ENCODE data around the gene FAM120C. TPM values are rescaled to one million over a fixed set of nuclear protein-coding genes. Genes with fewer than 3 reads are reported as not detected.

Gene FAM120C
- total RNA-seq, 4 donors from 2014 or later, result 5.0 to 9.2 (median 6.9) TPM

GRCh38 chrX:54166915-54167314, 16.1 kb downstream of the FAM120C start:
- intact Hi-C loops (cut with DNase I), result no loop called here
- Histone ChIP-seq H3K27ac (no peak overlapping the region), H3K9me3 (no peaks in the 10 kb centered on the region), H3K4me3 (no peak overlapping the region), H3K27me3 (no peaks in the 10 kb centered on the region), H3K4me1 (no peaks in the 10 kb centered on the region), H3K36me3 (no peaks in the 10 kb centered on the region)
- WGBS, 2 donors, result 49 to 57% methylated on average over 4 of the region's 4 CpGs
- TF ChIP-seq POLR2A (IDR thresholded peaks at IDR 0.05), result no peak
- TF ChIP-seq CTCF (IDR thresholded peaks at IDR 0.05), result no peak
- no peak for DNase-seq

GRCh38 chrX:54157561-54157960, 25.5 kb downstream of the FAM120C start:
- peaks cover 0 to 45% (median 0%) of the 10 kb centered on the region in 3 donors for H3K36me3 ChIP-seq
- DNase-seq, result no peak
- no peaks in the 10 kb centered on the region for H3K9me3 ChIP-seq
- no peak overlapping the region for H3K4me3 ChIP-seq
- TF ChIP-seq POLR2A (IDR thresholded peaks at IDR 0.05), result no peak
- no peak for TF ChIP-seq CTCF (IDR thresholded peaks at IDR 0.05)
- H3K27ac ChIP-seq, result no peak overlapping the region
- intact Hi-C loops (cut with DNase I), result no loop called here
- no peaks in the 10 kb centered on the region for H3K27me3 ChIP-seq
- H3K4me1 ChIP-seq, result no peaks in the 10 kb centered on the region

GRCh38 chrX:54134269-54134668, 48.8 kb downstream of the FAM120C start:
- intact Hi-C loops (cut with DNase I), result no loop called here
- no peaks in the 10 kb centered on the region for H3K27me3 ChIP-seq
- H3K27ac ChIP-seq, result no peak overlapping the region
- DNase-seq, result no peak
- H3K4me3 ChIP-seq, result no peak overlapping the region
- H3K36me3 ChIP-seq, result peaks cover 0 to 66% (median 0%) of the 10 kb centered on the region in 3 donors
- H3K4me1 ChIP-seq, result no peaks in the 10 kb centered on the region
- no peaks in the 10 kb centered on the region for H3K9me3 ChIP-seq
- TF ChIP-seq CTCF (IDR thresholded peaks at IDR 0.05) (no peak), POLR2A (IDR thresholded peaks at IDR 0.05) (no peak)
- 57 to 91% methylated on average over 2 of the region's 2 CpGs for WGBS, 2 donors

GRCh38 chrX:54116391-54116790, 66.7 kb downstream of the FAM120C start:
- Histone ChIP-seq H3K9me3 (no peaks in the 10 kb centered on the region), H3K27me3 (no peaks in the 10 kb centered on the region), H3K4me1 (no peaks in the 10 kb centered on the region), H3K36me3 (peaks cover 0 to 5% (median 0%) of the 10 kb centered on the region in 3 donors), H3K27ac (no peak overlapping the region), H3K4me3 (no peak overlapping the region)
- TF ChIP-seq POLR2A (IDR thresholded peaks at IDR 0.05) (no peak), CTCF (IDR thresholded peaks at IDR 0.05) (no peak)
- DNase-seq, result no peak
- intact Hi-C loops (cut with DNase I), result no loop called here
- 71 to 79% methylated on average over 6 to 7 of the region's 7 CpGs for WGBS, 2 donors

GRCh38 chrX:54093571-54093970, 89.5 kb downstream of the FAM120C start:
- peaks cover 0 to 26% (median 0%) of the 10 kb centered on the region in 3 donors for H3K36me3 ChIP-seq
- DNase-seq, result no peak
- H3K27ac ChIP-seq, result no peak overlapping the region
- no peak overlapping the region for H3K4me3 ChIP-seq
- H3K27me3 ChIP-seq, result no peaks in the 10 kb centered on the region
- H3K4me1 ChIP-seq, result no peaks in the 10 kb centered on the region
- no peaks in the 10 kb centered on the region for H3K9me3 ChIP-seq
- 66 to 80% methylated on average over 2 of the region's 2 CpGs for WGBS, 2 donors
- intact Hi-C loops (cut with DNase I), result no loop called here
- TF ChIP-seq POLR2A (IDR thresholded peaks at IDR 0.05) (no peak), CTCF (IDR thresholded peaks at IDR 0.05) (no peak)
